Gastroesophageal sphincter (tissue), 4 donors: ENCODE measurements around the gene MRPS15. TPM values are rescaled to one million over a fixed set of nuclear protein-coding genes. Genes with fewer than 3 reads are reported as not detected.

Experiments used
- ATAC-seq: fragments of 150-250 bp; one replicate; pipeline ENCODE4 v1.9.1; 2016; ENCODE audit warnings: mild to moderate bottlenecking, moderate library complexity
- H3K27ac ChIP-seq, 4 donors: fragments of 200-600 bp; sonication (generic) in 3 of 4; 1 replicate in 3 of 4; 2 replicates in 1 of 4; pipeline ENCODE4 v1.5.1; 2016 to 2019
- H3K27me3 ChIP-seq: fragments of 200-600 bp; sonication (generic); one replicate; pipeline ENCODE4 v1.5.1; 2019
- H3K36me3 ChIP-seq, 2 donors: fragments of 200-600 bp; sonication (generic); one replicate each; pipeline ENCODE4 v1.5.1; 2019; ENCODE audit warnings: control low read depth in 1 of 2
- H3K4me1 ChIP-seq, 3 donors: fragments of 200-600 bp; sonication (generic); 1 replicate in 2 of 3; 2 replicates in 1 of 3; pipeline ENCODE4 v1.5.1; 2016 to 2019; ENCODE audit warnings: control low read depth in 2 of 3
- H3K4me3 ChIP-seq, 2 donors: fragments of 200-600 bp; sonication (generic); one replicate each; pipeline ENCODE4 v1.5.1; 2019; ENCODE audit warnings: mild to moderate bottlenecking in 1 of 2, moderate library complexity in 1 of 2
- H3K9me3 ChIP-seq, 3 donors: fragments of 200-600 bp; sonication (generic); one replicate each; pipeline ENCODE4 v1.5.1; 2017 to 2019; ENCODE audit warnings: control low read depth in 2 of 3
- CTCF ChIP-seq, 4 experiments: fragments of 200-600 bp in 2 of 4; fragments of 450-650 bp in 2 of 4; sonication (generic) in 1 of 4; IDR thresholded peaks; one replicate each; pipeline ENCODE4 v1.5.1; 2017 to 2019; ENCODE audit warnings: antibody characterized with exemption in 4 of 4, mild to moderate bottlenecking in 2 of 4, moderate library complexity in 2 of 4
- EP300 ChIP-seq: sonication (generic); formaldehyde crosslinking; IDR thresholded peaks from one replicate; pipeline ENCODE4 v1.6.1; 2017; ENCODE audit warnings: antibody characterized with exemption, mild to moderate bottlenecking
- POLR2A ChIP-seq, 2 donors: fragments of 450-650 bp; IDR thresholded peaks; one replicate each; pipeline ENCODE4 v1.6.1; 2017; ENCODE audit warnings: antibody characterized with exemption in 2 of 2, mild to moderate bottlenecking in 2 of 2, moderate library complexity in 1 of 2
- POLR2AphosphoS5 ChIP-seq: sonication (generic); formaldehyde crosslinking; IDR thresholded peaks from one replicate; pipeline ENCODE4 v1.6.1; 2017; ENCODE audit warnings: antibody characterized with exemption
- WGBS, 2 donors: methylation state at CpG; one replicate each; pipeline ENCODE4 v1.1.5; 2018; ENCODE audit warnings: low coverage in 1 of 2; 5-methylcytosine and 5-hydroxymethylcytosine counted together
- total RNA-seq, 4 donors: library from RNA; depleted of rRNA; stranded (reverse); fragments of >200 nt; gene quantifications; one replicate each; pipeline ENCODE4 v1.1.0, GENCODE V29; 2016

Gene MRPS15
- total RNA-seq, 4 donors from 2014 or later = 52.6 to 68.5 (median 61.3) TPM

DNA sequence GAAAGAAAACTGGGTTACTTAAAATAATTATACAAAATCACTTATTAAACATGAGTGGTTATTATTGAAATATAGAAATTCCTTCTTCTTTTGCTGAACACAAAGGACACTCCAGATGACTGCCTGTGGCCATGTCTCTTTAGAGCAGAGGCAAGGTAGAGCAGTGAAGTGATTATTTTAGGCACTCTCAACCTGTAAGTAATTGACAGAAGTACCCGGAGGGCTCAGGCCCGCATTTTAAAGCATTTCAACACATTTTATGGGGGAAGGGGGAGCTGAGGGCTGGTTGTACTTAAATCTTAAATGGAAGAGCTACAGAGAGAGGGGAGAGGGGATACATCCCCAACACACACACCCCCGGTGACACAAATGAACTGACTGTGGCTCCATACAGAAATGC is 24.1 kb downstream of the MRPS15 start:
- Histone ChIP-seq H3K4me1 (no peaks in the 10 kb centered on the region), H3K36me3 (peaks cover 0 to 34% of the 10 kb centered on the region in 2 donors), H3K27ac (no peak overlapping the region), H3K27me3 (no peaks in the 10 kb centered on the region), H3K9me3 (no peaks in the 10 kb centered on the region), H3K4me3 (no peak overlapping the region)
- no peak for TF ChIP-seq CTCF (IDR thresholded peaks at IDR 0.05)
- TF ChIP-seq POLR2AphosphoS5 = no peak
- no peak for TF ChIP-seq POLR2A (IDR thresholded peaks at IDR 0.05)
- no peak for TF ChIP-seq EP300
- 67 to 70% methylated on average over 2 to 3 of the region's 3 CpGs for WGBS, 2 donors
- ATAC-seq = no peak

GRCh38 chr1:36438715-36439114 is 25.5 kb downstream of the MRPS15 start:
- H3K4me1 ChIP-seq = no peaks in the 10 kb centered on the region
- TF ChIP-seq EP300 (no peak), POLR2AphosphoS5 (no peak), CTCF (IDR thresholded peaks at IDR 0.05) (no peak), POLR2A (IDR thresholded peaks at IDR 0.05) (no peak)
- peaks cover 0 to 45% of the 10 kb centered on the region in 2 donors for H3K36me3 ChIP-seq
- no peaks in the 10 kb centered on the region for H3K9me3 ChIP-seq
- ATAC-seq = no peak
- H3K27ac ChIP-seq = no peak overlapping the region
- no peak overlapping the region for H3K4me3 ChIP-seq
- H3K27me3 ChIP-seq = no peaks in the 10 kb centered on the region
- 74 to 89% methylated on average over 3 to 4 of the region's 4 CpGs for WGBS, 2 donors

GRCh38 chr1:36436821-36437220 is 27.4 kb downstream of the MRPS15 start:
- no peak for ATAC-seq
- Histone ChIP-seq H3K27me3 (no peaks in the 10 kb centered on the region), H3K27ac (no peak overlapping the region), H3K36me3 (peaks cover 0 to 60% of the 10 kb centered on the region in 2 donors), H3K9me3 (no peaks in the 10 kb centered on the region), H3K4me3 (no peak overlapping the region), H3K4me1 (no peaks in the 10 kb centered on the region)
- TF ChIP-seq POLR2A (IDR thresholded peaks at IDR 0.05) = no peak
- no peak for TF ChIP-seq POLR2AphosphoS5
- no peak for TF ChIP-seq CTCF (IDR thresholded peaks at IDR 0.05)
- no peak for TF ChIP-seq EP300
- WGBS, 2 donors = 75 to 88% methylated on average over 1 of the region's 1 CpG

DNA sequence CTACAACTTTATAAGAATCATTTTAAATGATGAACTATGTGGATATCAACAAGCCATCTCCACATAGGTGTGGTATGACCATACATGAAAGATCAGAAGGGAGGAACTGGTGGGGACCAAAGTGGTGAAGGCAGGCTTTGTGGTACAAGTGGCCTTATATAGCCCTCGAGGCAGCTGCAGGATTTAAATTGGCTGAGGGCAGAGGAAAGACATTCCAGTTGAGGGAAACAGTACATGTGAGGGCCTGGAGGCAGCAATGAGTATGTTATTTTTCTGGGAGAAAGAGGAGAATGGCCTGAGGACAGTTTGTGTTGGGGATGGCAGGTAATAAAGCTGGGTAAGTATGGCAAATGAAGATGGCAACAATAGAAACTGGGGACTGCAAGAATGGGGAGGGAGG is 31.1 kb downstream of the MRPS15 start:
- Histone ChIP-seq H3K27ac (no peak overlapping the region), H3K36me3 (peaks cover 0 to 80% of the 10 kb centered on the region in 2 donors), H3K4me1 (no peaks in the 10 kb centered on the region), H3K9me3 (no peaks in the 10 kb centered on the region), H3K4me3 (no peak overlapping the region), H3K27me3 (no peaks in the 10 kb centered on the region)
- TF ChIP-seq EP300 = no peak
- no peak for TF ChIP-seq POLR2AphosphoS5
- no peak for TF ChIP-seq POLR2A (IDR thresholded peaks at IDR 0.05)
- TF ChIP-seq CTCF (IDR thresholded peaks at IDR 0.05) = no peak
- WGBS, 2 donors = 30 to 63% methylated on average over 1 of the region's 1 CpG
- ATAC-seq = no peak

DNA sequence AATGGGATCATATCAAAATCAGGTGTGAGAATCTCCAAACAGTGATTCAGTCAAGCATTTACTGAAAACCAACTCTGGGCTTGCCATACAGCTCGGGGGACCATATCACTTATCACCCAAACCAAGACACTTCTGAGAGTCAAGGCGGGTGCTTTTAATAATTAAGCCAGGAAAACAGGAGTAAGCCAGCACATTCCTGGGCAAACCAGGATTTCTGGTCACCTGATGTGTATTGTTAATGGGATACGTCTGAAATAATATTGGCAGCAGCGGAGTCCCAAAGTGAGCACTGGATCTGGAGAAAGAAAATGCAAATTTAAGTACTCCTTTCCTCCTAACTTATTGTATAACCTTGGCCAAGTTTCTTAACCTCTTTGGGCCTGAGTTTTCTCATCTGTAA is 31.6 kb downstream of the MRPS15 start:
- Histone ChIP-seq H3K27ac (no peak overlapping the region), H3K4me1 (no peaks in the 10 kb centered on the region), H3K9me3 (no peaks in the 10 kb centered on the region), H3K27me3 (no peaks in the 10 kb centered on the region), H3K36me3 (peaks cover 0 to 79% of the 10 kb centered on the region in 2 donors), H3K4me3 (no peak overlapping the region)
- 56 to 83% methylated on average over 3 to 4 of the region's 4 CpGs for WGBS, 2 donors
- ATAC-seq = no peak
- no peak for TF ChIP-seq CTCF (IDR thresholded peaks at IDR 0.05)
- TF ChIP-seq POLR2A (IDR thresholded peaks at IDR 0.05) = no peak
- no peak for TF ChIP-seq POLR2AphosphoS5
- TF ChIP-seq EP300 = no peak
